A549 (cell line): ENCODE data around the gene GPR183. TPM values are rescaled to one million over a fixed set of nuclear protein-coding genes. Genes with fewer than 3 reads are reported as not detected.

Experiments
- ATAC-seq, 2 experiments: fragments of 200-7000 bp in 1 of 2; fragments of >200 bp in 1 of 2; cut with Nextera tagmentation in 1 of 2; cut with Tn5 transposase in 1 of 2; 3 replicates each; pipeline versions ENCODE4 v1.8.0 to v1.9.1; 2018 to 2020; ENCODE audit warnings: mild to moderate bottlenecking in 1 of 2, moderate library complexity in 1 of 2
- CTCF ChIA-PET: fragments of 300-600 bp; sonication (Branson Sonifier 250); formaldehyde crosslinking; extraction: SDS; loops from one replicate; lab custom pipeline; 2021; ENCODE audit warnings: antibody characterized with exemption, inconsistent platforms; lab: Yijun Ruan, JAX
- POLR2A ChIA-PET: fragments of 350-600 bp; formaldehyde crosslinking; extraction: SDS; loops from one replicate; lab custom pipeline; 2021; ENCODE audit warnings: antibody characterized with exemption, inconsistent platforms; lab: Yijun Ruan, JAX
- DNase-seq, 2 experiments: peaks; one replicate each; pipeline versions ENCODE4 v3.0.0 to v3.0.0-alpha.2; 2011 to 2016; ENCODE audit warnings: low read depth in 1 of 2, low spot score in 1 of 2
- FAIRE-seq: peaks from 2 replicates; lab custom pipeline; 2011; peaks lifted over from hg19 to GRCh38; lab: Jason Lieb, UNC
- H3K27ac ChIP-seq, 2 experiments: fragments of >200 bp; sonication (Bioruptor Twin); formaldehyde crosslinking; 3 replicates each; pipeline ENCODE4 v1.5.1; 2016 to 2017
- H3K4me1 ChIP-seq: fragments of >200 bp; sonication (Bioruptor Twin); formaldehyde crosslinking; 3 replicates; pipeline ENCODE4 v1.6.1; 2016
- H3K4me2 ChIP-seq: fragments of >200 bp; sonication (Bioruptor Twin); formaldehyde crosslinking; 3 replicates; pipeline ENCODE4 v1.6.1; 2016
- H3K4me3 ChIP-seq: fragments of >200 bp; sonication (Bioruptor Twin); formaldehyde crosslinking; 3 replicates; pipeline ENCODE4 v1.5.1; 2016
- H3K9me3 ChIP-seq: fragments of >200 bp; sonication (Bioruptor Twin); formaldehyde crosslinking; 3 replicates; pipeline ENCODE4 v1.6.1; 2016
- BHLHE40 ChIP-seq: IDR thresholded peaks from 2 replicates; pipeline ENCODE4 v1.6.1; 2012; ENCODE audit warnings: low read depth, low read length, inconsistent platforms
- CBX2 ChIP-seq: fragments of 200-600 bp; sonication (generic); IDR thresholded peaks from 2 replicates; pipeline ENCODE4 v1.6.1; 2016; ENCODE audit warnings: low read depth, mild to moderate bottlenecking, borderline replicate concordance
- EHF ChIP-seq: fragments of 250-450 bp; sonication (Bioruptor Pico); IDR thresholded peaks from 2 replicates; pipeline ENCODE4 v1.5.0; 2020; ENCODE audit warnings: mild to moderate bottlenecking
- EP300 ChIP-seq, 2 experiments: fragments of >200 bp; sonication (Bioruptor Twin); formaldehyde crosslinking; IDR thresholded peaks; 2 replicates in 1 of 2; 3 replicates in 1 of 2; pipeline ENCODE4 v1.6.1; 2016 to 2017
- ESRRA ChIP-seq: fragments of 150-350 bp; IDR thresholded peaks from 2 replicates; pipeline ENCODE4 v1.6.1; 2014; ENCODE audit warnings: mild to moderate bottlenecking, low read length, borderline replicate concordance
- FOSB ChIP-seq: fragments of 250-450 bp; sonication (Bioruptor Pico); IDR thresholded peaks from 2 replicates; pipeline ENCODE4 v1.5.0; 2020; ENCODE audit warnings: mild to moderate bottlenecking, moderate library complexity
- FOXS1 ChIP-seq: fragments of 250-450 bp; sonication (Bioruptor Pico); IDR thresholded peaks from 2 replicates; pipeline ENCODE4 v1.5.0; 2020; ENCODE audit warnings: mild to moderate bottlenecking, moderate library complexity
- GATA3 ChIP-seq: IDR thresholded peaks from 2 replicates; pipeline ENCODE4 v1.6.1; 2012; ENCODE audit warnings: borderline replicate concordance
- HMGXB4 ChIP-seq: fragments of 250-450 bp; sonication (Bioruptor Pico); IDR thresholded peaks from 2 replicates; pipeline ENCODE4 v1.5.0; 2021; ENCODE audit warnings: mild to moderate bottlenecking, moderate library complexity, borderline replicate concordance
- HOXA7 ChIP-seq: fragments of 250-450 bp; sonication (Bioruptor Pico); IDR thresholded peaks from 2 replicates; pipeline ENCODE4 v1.5.0; 2020; ENCODE audit warnings: mild to moderate bottlenecking, moderate library complexity
- JUNB ChIP-seq: fragments of >200 bp; sonication (Bioruptor Twin); formaldehyde crosslinking; IDR thresholded peaks from 2 replicates; pipeline ENCODE4 v1.6.1; 2016
- POLR2AphosphoS2 ChIP-seq: conservative IDR thresholded peaks from 2 replicates; pipeline ENCODE4 v1.6.1; 2012; ENCODE audit warnings: low read length, improper control_type of control experiment, inconsistent platforms
- RCOR1 ChIP-seq: fragments of 150-350 bp; IDR thresholded peaks from 2 replicates; pipeline ENCODE4 v1.6.1; 2014; ENCODE audit warnings: antibody characterized with exemption, low read length, low read depth
- SMC3 ChIP-seq: fragments of >200 bp; sonication (Bioruptor Twin); formaldehyde crosslinking; IDR thresholded peaks from 3 replicates; pipeline ENCODE4 v1.6.1; 2018; ENCODE audit warnings: inconsistent platforms
- TP53 ChIP-seq: fragments of 250-450 bp; sonication (Bioruptor Pico); IDR thresholded peaks from 2 replicates; pipeline ENCODE4 v1.5.0; 2021; ENCODE audit warnings: mild to moderate bottlenecking, moderate library complexity
- ZC3H11A ChIP-seq: fragments of 450-650 bp; IDR thresholded peaks from 2 replicates; pipeline ENCODE4 v1.6.1; 2014; ENCODE audit warnings: antibody characterized with exemption, mild to moderate bottlenecking
- ZSCAN20 ChIP-seq: fragments of 250-450 bp; sonication (Bioruptor Pico); IDR thresholded peaks from 2 replicates; pipeline ENCODE4 v1.8.0; 2022; ENCODE audit warnings: mild to moderate bottlenecking, moderate library complexity
- WGBS: methylation state at CpG from one replicate; pipeline ENCODE4 v1.1.6; 2017; ENCODE audit errors: missing lambda C conversion rate; 5-methylcytosine and 5-hydroxymethylcytosine counted together
- polyA plus RNA-seq, 4 experiments: library from polyadenylated mRNA; depleted of rRNA in 3 of 4; stranded (reverse); fragments of >200 nt; fragmentation: RNase III in 1 of 4; extraction: RNeasy Plus Mini Kit Qiagen cat#74134 plus additional on column Dnase treatment in 1 of 4; gene quantifications; 2 replicates in 3 of 4; 3 replicates in 1 of 4; pipeline ENCODE4 v1.2.3, GENCODE V29; 2011 to 2017

GPR183 gene
- polyA plus RNA-seq, 2 of the 4 experiments (the other 2 are of a cell fraction): not detected

DNA sequence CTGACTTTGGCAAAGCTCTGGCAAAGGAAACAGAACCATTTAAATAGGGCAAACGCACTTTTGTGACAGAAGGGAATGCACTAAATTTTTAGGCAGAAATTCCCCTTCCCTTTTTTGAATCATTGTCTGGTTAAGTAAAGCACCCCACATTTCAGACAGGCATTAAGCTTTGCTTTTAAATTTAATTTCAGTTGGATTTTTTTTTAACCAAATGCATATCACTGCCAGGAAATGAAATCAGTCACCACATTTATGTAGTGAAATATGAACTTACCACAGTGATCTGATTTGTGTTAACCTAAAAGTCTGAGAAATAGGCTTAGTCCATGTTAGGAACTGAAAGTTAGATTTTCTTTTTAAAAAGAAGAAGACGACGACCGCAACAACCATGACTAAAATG lies 10.8 kb downstream of the GPR183 start:
- no peak overlapping the region for H3K4me3 ChIP-seq
- H3K4me2 ChIP-seq: no peak overlapping the region
- DNase-seq (no peak), ATAC-seq (no peak), FAIRE-seq (no peak)
- ChIA-PET POLR2A (interaction anchor here (0.6 kb wide), 1 partner anchor 96 kb away, joined by 3 read pairs; the partner anchor contains the start of gene UBAC2), CTCF (interaction anchor here (1.2 kb wide), 1 partner anchor 9 kb away, joined by 3 read pairs; no protein-coding TSS in a partner anchor)
- WGBS: 95% methylated on average over 4 of the region's 4 CpGs
- H3K9me3 ChIP-seq: no peaks in the 10 kb centered on the region
- no peak for TF ChIP-seq ESRRA
- no peak for TF ChIP-seq FOSB
- no peak overlapping the region for H3K27ac ChIP-seq
- H3K4me1 ChIP-seq: no peaks in the 10 kb centered on the region

- FAIRE-seq: no peak
- Histone ChIP-seq H3K27ac (no peak overlapping the region), H3K4me1 (no peaks in the 10 kb centered on the region), H3K9me3 (no peaks in the 10 kb centered on the region), H3K4me2 (no peak overlapping the region), H3K4me3 (no peak overlapping the region)
- ChIA-PET POLR2A (no interaction called here), CTCF (interaction anchor here (1.2 kb wide), 1 partner anchor 10 kb away, joined by 3 read pairs; no protein-coding TSS in a partner anchor)
- WGBS: 95% methylated on average over 12 of the region's 12 CpGs
- no peak for DNase-seq
- no peak for TF ChIP-seq EP300 (IDR thresholded peaks at IDR 0.05)
- TF ChIP-seq, all 56 proteins: peak for 0
- ATAC-seq: no peak
Measured at GRCh38 chr13:99295488-99296252, 11.5 kb downstream of the GPR183 start.

GRCh38 chr13:99294958-99295357 lies 12.2 kb downstream of the GPR183 start:
- 90% methylated on average over 7 of the region's 7 CpGs for WGBS
- H3K9me3 ChIP-seq: no peaks in the 10 kb centered on the region
- POLR2A ChIA-PET: no interaction called here
- ATAC-seq (no peak), DNase-seq (no peak), FAIRE-seq (no peak)
- no peak overlapping the region for H3K4me3 ChIP-seq
- TF ChIP-seq ESRRA (no peak), ZC3H11A (no peak), ZSCAN20 (no peak), GATA3 (no peak), CBX2 (no peak), HMGXB4 (no peak)
- CTCF ChIA-PET: interaction anchor here (0.9 kb wide), 1 partner anchor 142 kb away, joined by 3 read pairs; no protein-coding TSS in a partner anchor
- H3K4me1 ChIP-seq: no peaks in the 10 kb centered on the region
- H3K4me2 ChIP-seq: no peak overlapping the region
- no peak overlapping the region for H3K27ac ChIP-seq

DNA sequence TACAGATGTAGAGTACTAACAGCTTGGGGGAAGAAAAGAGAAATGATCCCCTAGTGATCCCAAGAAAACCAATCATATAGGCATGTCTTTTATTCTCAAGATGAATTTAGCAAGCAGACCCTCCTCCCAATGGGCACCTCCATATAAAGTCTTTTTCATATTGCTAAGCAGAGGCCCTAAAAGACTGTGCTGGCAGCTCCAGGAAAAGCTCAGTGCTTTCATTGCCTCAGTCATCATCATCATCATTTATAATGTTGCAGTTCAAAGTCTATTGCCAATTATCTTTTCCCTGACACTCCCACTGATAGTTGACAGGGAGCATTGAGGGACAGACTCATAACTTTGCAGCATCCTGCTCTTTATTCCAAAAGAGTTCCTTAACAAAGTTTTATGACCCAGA lies 13.0 kb downstream of the GPR183 start:
- ATAC-seq: no peak
- Histone ChIP-seq H3K9me3 (no peaks in the 10 kb centered on the region), H3K27ac (no peak overlapping the region), H3K4me1 (no peaks in the 10 kb centered on the region), H3K4me2 (no peak overlapping the region)
- CTCF ChIA-PET: interaction anchor here (0.9 kb wide), 1 partner anchor 143 kb away, joined by 3 read pairs; no protein-coding TSS in a partner anchor
- POLR2A ChIA-PET: no interaction called here
- FAIRE-seq: no peak
- TF ChIP-seq SMC3 (no peak), EHF (CRISPR knock-in tag) (no peak), RCOR1 (no peak), JUNB (no peak), TP53 (CRISPR knock-in tag) (no peak), BHLHE40 (no peak), POLR2AphosphoS2 (no peak), HOXA7 (CRISPR knock-in tag) (no peak), FOXS1 (CRISPR knock-in tag) (no peak)
- TF ChIP-seq, all 56 proteins: peak for 0
- H3K4me3 ChIP-seq: no peak overlapping the region
- DNase-seq: no peak
